ENCODE results near the gene EGR4. TPM values are rescaled to one million over a fixed set of nuclear protein-coding genes. Genes with fewer than 3 reads are reported as not detected.
A peak's percentile ranks its signal among the peaks of the same experiment; 100 is the strongest.

The EGR4 gene
- not detected for total RNA-seq
- long read RNA-seq: 0 reads

- H3K9me3 ChIP-seq: no peaks in the 10 kb centered on the region
- H3K4me1 ChIP-seq: peaks cover 23% of the 10 kb centered on the region
- DNase-seq: peak; percentile 67
- no peak for TF ChIP-seq CTCF (IDR thresholded peaks at IDR 0.05)
- no peaks in the 10 kb centered on the region for H3K36me3 ChIP-seq
- intact Hi-C loops (cut with DNase I): no loop called here
- H3K27me3 ChIP-seq (ENCODE audit: low read depth): peaks cover 90% of the 10 kb centered on the region
- H3K27ac ChIP-seq: no peak within 1 kb of the TSS
- peak within 1 kb of the TSS; percentile 47 for H3K4me3 ChIP-seq
- peak; percentile 69 to 73 for ATAC-seq
These were observed at the start of gene EGR4 for GRCh38 chr2:73293534-73294171. Gene EGR4 (minus strand): TSS chr2:73293548. CDS start chr2:73293317, 231 bp downstream.

GRCh38 chr2:73341039-73341438, 47.7 kb upstream of the EGR4 start:
- Histone ChIP-seq H3K27ac (no peak overlapping the region), H3K4me3 (no peak overlapping the region), H3K36me3 (no peaks in the 10 kb centered on the region), H3K9me3 (no peaks in the 10 kb centered on the region), H3K27me3 (ENCODE audit: low read depth) (no peaks in the 10 kb centered on the region), H3K4me1 (no peaks in the 10 kb centered on the region)
- ATAC-seq (no peak), DNase-seq (no peak)
- intact Hi-C loops (cut with DNase I): no loop called here
- TF ChIP-seq CTCF (IDR thresholded peaks at IDR 0.05): no peak

GRCh38 chr2:73339201-73339600, 45.9 kb upstream of the EGR4 start:
- Histone ChIP-seq H3K4me1 (no peaks in the 10 kb centered on the region), H3K36me3 (no peaks in the 10 kb centered on the region), H3K27ac (no peak overlapping the region), H3K9me3 (peaks cover 8% of the 10 kb centered on the region), H3K27me3 (ENCODE audit: low read depth) (no peaks in the 10 kb centered on the region), H3K4me3 (no peak overlapping the region)
- ATAC-seq: no peak
- no peak for TF ChIP-seq CTCF (IDR thresholded peaks at IDR 0.05)
- no peak for DNase-seq
- intact Hi-C loops (cut with DNase I): no loop called here

- Histone ChIP-seq H3K4me3 (no peak overlapping the region), H3K27me3 (ENCODE audit: low read depth) (no peaks in the 10 kb centered on the region), H3K4me1 (no peaks in the 10 kb centered on the region), H3K36me3 (no peaks in the 10 kb centered on the region), H3K27ac (no peak overlapping the region), H3K9me3 (peaks cover 8% of the 10 kb centered on the region)
- ATAC-seq: no peak
- intact Hi-C loops (cut with DNase I): no loop called here
- no peak for TF ChIP-seq CTCF (IDR thresholded peaks at IDR 0.05)
- no peak for DNase-seq
These were observed 44.5 kb upstream of the EGR4 start for GRCh38 chr2:73337828-73338227.

- DNase-seq (no peak), ATAC-seq (no peak)
- TF ChIP-seq CTCF (IDR thresholded peaks at IDR 0.05): no peak
- H3K36me3 ChIP-seq: no peaks in the 10 kb centered on the region
- intact Hi-C loops (cut with DNase I): no loop called here
- H3K27me3 ChIP-seq (ENCODE audit: low read depth): no peaks in the 10 kb centered on the region
- peaks cover 8% of the 10 kb centered on the region for H3K9me3 ChIP-seq
- no peak overlapping the region for H3K27ac ChIP-seq
- no peaks in the 10 kb centered on the region for H3K4me1 ChIP-seq
- no peak overlapping the region for H3K4me3 ChIP-seq
These were observed 41.3 kb upstream of the EGR4 start for GRCh38 chr2:73334620-73335019.
